Measurements from ENCODE around the gene FCGR2B. TPM values are rescaled to one million over a fixed set of nuclear protein-coding genes. Genes with fewer than 3 reads are reported as not detected.

FCGR2B gene
- total and polyA plus RNA-seq, 2 donors (not counting 3 experiments of a cell fraction or from before 2014, with no cell fraction given), result not detected

GRCh38 chr1:161710560-161710959 lies 47.6 kb downstream of the FCGR2B start:
- ChIA-PET POLR2A (no interaction called here), CTCF (no interaction called here)
- no peaks in the 10 kb centered on the region for H3K4me1 ChIP-seq (ENCODE audit: control insufficient read depth, extremely low read depth, insufficient read depth, low read length)
- intact Hi-C loops (cut with micrococcal nuclease) (no loop called here), dilution Hi-C loops (cut with MboI; ENCODE audit: extremely low pct_ligation_motif_present, low sequenced_read_pairs) (no loop called here)
- no peaks in the 10 kb centered on the region for H3K79me2 ChIP-seq (ENCODE audit: control insufficient read depth, insufficient read depth, low read length)
- FAIRE-seq (no peak), DNase-seq (ENCODE audit: low read depth, low spot score) (no peak)
- no peaks in the 10 kb centered on the region for H4K20me1 ChIP-seq (replicated peaks; ENCODE audit: control insufficient read depth, extremely low read depth, insufficient read depth, low read length)
- H3K9me3 ChIP-seq (replicated peaks; ENCODE audit: control insufficient read depth, insufficient read depth, low read length), result no peaks in the 10 kb centered on the region
- H3K9me1 ChIP-seq (replicated peaks; ENCODE audit: control insufficient read depth, extremely low read depth, insufficient read depth, low read length), result peaks cover 2% of the 10 kb centered on the region
- H3K4me3 ChIP-seq (replicated peaks in 1 of 3; ENCODE audit: insufficient read depth in 1 of 3, low read depth in 1 of 3, low read length in 3 of 3), result no peak overlapping the region
- peaks cover 6 to 25% of the 10 kb centered on the region in 2 experiments for H3K27me3 ChIP-seq (ENCODE audit: control insufficient read depth in 2 of 2, insufficient read depth in 2 of 2, low read length in 2 of 2)
- H3K27ac ChIP-seq (ENCODE audit: insufficient read depth, low read depth, low read length), result no peak overlapping the region
- no peak overlapping the region for H2AFZ ChIP-seq (ENCODE audit: low read depth, low read length)
- TF ChIP-seq MYC (IDR thresholded peaks at IDR 0.05; ENCODE audit: low read depth, low read length), result no peak
- TF ChIP-seq POLR2AphosphoS5 (IDR thresholded peaks at IDR 0.05; ENCODE audit: insufficient read depth, low read depth, low read length), result no peak
- no peak for TF ChIP-seq MAX (IDR thresholded peaks at IDR 0.05; ENCODE audit: insufficient read depth, insufficient read length)
- H3K9ac ChIP-seq (replicated peaks; ENCODE audit: extremely low read depth, insufficient read depth, low read length), result no peak overlapping the region
- BruUV-seq (replicated peaks), result no TSS peak
- no peak overlapping the region for H3K4me2 ChIP-seq (ENCODE audit: insufficient read depth, low read length)
- no peaks in the 10 kb centered on the region for H3K36me3 ChIP-seq (ENCODE audit: control insufficient read depth in 2 of 2, extremely low read depth in 1 of 2, insufficient read depth in 2 of 2, low read length in 2 of 2)

- intact Hi-C loops (cut with micrococcal nuclease) (no loop called here), dilution Hi-C loops (cut with MboI; ENCODE audit: extremely low pct_ligation_motif_present, low sequenced_read_pairs) (no loop called here)
- no TSS peak for BruUV-seq (replicated peaks)
- TF ChIP-seq FOS (IDR thresholded peaks at IDR 0.05; ENCODE audit: borderline replicate concordance, insufficient read depth, low read length) (no peak), POLR2AphosphoS5 (IDR thresholded peaks at IDR 0.05; ENCODE audit: insufficient read depth, low read depth, low read length) (no peak), JUN (IDR thresholded peaks at IDR 0.05; ENCODE audit: borderline replicate concordance, insufficient read depth, insufficient read length, low read depth) (no peak), CTCF (IDR thresholded peaks at IDR 0.05; ENCODE audit: extremely low read depth in 1 of 2, insufficient read depth in 1 of 2, low read depth in 1 of 2, low read length in 2 of 2) (no peak), MAX (IDR thresholded peaks at IDR 0.05; ENCODE audit: insufficient read depth, insufficient read length) (no peak), GATA2 (IDR thresholded peaks at IDR 0.05; ENCODE audit: insufficient read depth, insufficient read length, low read depth, low read length) (no peak), POLR2A (IDR thresholded peaks at IDR 0.05; ENCODE audit: low read depth, low read length) (no peak)
- H3K4me1 ChIP-seq (ENCODE audit: control insufficient read depth, extremely low read depth, insufficient read depth, low read length), result no peaks in the 10 kb centered on the region
- FAIRE-seq (no peak), DNase-seq (ENCODE audit: low read depth, low spot score) (no peak)
- H3K36me3 ChIP-seq (ENCODE audit: control insufficient read depth in 2 of 2, extremely low read depth in 1 of 2, insufficient read depth in 2 of 2, low read length in 2 of 2), result no peaks in the 10 kb centered on the region
- H3K27me3 ChIP-seq (ENCODE audit: control insufficient read depth in 2 of 2, insufficient read depth in 2 of 2, low read length in 2 of 2), result peaks cover 16 to 21% of the 10 kb centered on the region in 2 experiments
- no peaks in the 10 kb centered on the region for H3K79me2 ChIP-seq (ENCODE audit: control insufficient read depth, insufficient read depth, low read length)
- H3K4me2 ChIP-seq (ENCODE audit: insufficient read depth, low read length), result no peak overlapping the region
- ChIA-PET CTCF (no interaction called here), POLR2A (interaction anchor here (0.6 kb wide), 1 partner anchor 39 kb away, joined by 3 read pairs; no protein-coding TSS in a partner anchor)
- H4K20me1 ChIP-seq (replicated peaks; ENCODE audit: control insufficient read depth, extremely low read depth, insufficient read depth, low read length), result no peaks in the 10 kb centered on the region
- no peaks in the 10 kb centered on the region for H3K9me3 ChIP-seq (replicated peaks; ENCODE audit: control insufficient read depth, insufficient read depth, low read length)
- no peak overlapping the region for H3K4me3 ChIP-seq (replicated peaks in 1 of 3; ENCODE audit: insufficient read depth in 1 of 3, low read depth in 1 of 3, low read length in 3 of 3)
- H3K9me1 ChIP-seq (replicated peaks; ENCODE audit: control insufficient read depth, extremely low read depth, insufficient read depth, low read length), result peaks cover 2% of the 10 kb centered on the region
- no peak overlapping the region for H3K9ac ChIP-seq (replicated peaks; ENCODE audit: extremely low read depth, insufficient read depth, low read length)
- H3K27ac ChIP-seq (ENCODE audit: insufficient read depth, low read depth, low read length), result no peak overlapping the region
- no peak overlapping the region for H2AFZ ChIP-seq (ENCODE audit: low read depth, low read length)
These were observed 55.8 kb downstream of the FCGR2B start for GRCh38 chr1:161718559-161719324.

Measured in endothelial cell of umbilical vein (primary cell).